Thoracic aorta (tissue), 2 donors: Measurements from ENCODE around the gene CPNE4. TPM values are rescaled to one million over a fixed set of nuclear protein-coding genes. Genes with fewer than 3 reads are reported as not detected.

Experiments
- ATAC-seq: fragments of 150-250 bp; one replicate; pipeline ENCODE4 v1.8.0; 2017; ENCODE audit warnings: low read depth; ENCODE audit not compliant: insufficient number of reproducible peaks, low FRiP score
- DNase-seq: peaks from one replicate; pipeline ENCODE4 v3.0.0-alpha.2; 2020; ENCODE audit warnings: low spot score
- H3K27ac ChIP-seq, 2 donors: fragments of 200-600 bp; sonication (generic); 1 replicate in 1 of 2; 2 replicates in 1 of 2; pipeline ENCODE4 v1.5.1; 2016; ENCODE audit warnings: mild to moderate bottlenecking in 2 of 2, moderate library complexity in 2 of 2
- H3K27me3 ChIP-seq: fragments of 200-600 bp; sonication (generic); replicated peaks from 2 replicates; pipeline ENCODE4 v1.6.0; 2016; ENCODE audit warnings: mild to moderate bottlenecking; ENCODE audit not compliant: insufficient read depth
- H3K36me3 ChIP-seq: fragments of 200-600 bp; sonication (generic); one replicate; pipeline ENCODE4 v1.5.1; 2016
- H3K4me1 ChIP-seq, 2 donors: fragments of 200-600 bp; sonication (generic); 1 replicate in 1 of 2; 2 replicates in 1 of 2; pipeline versions ENCODE4 v1.5.1 to v1.6.0; 2016; ENCODE audit warnings: low read depth in 2 of 2, mild to moderate bottlenecking in 1 of 2; ENCODE audit not compliant: control insufficient read depth in 1 of 2
- H3K4me3 ChIP-seq: fragments of 200-600 bp; sonication (generic); 2 replicates; pipeline ENCODE4 v1.5.1; 2016; ENCODE audit warnings: mild to moderate bottlenecking
- H3K9me3 ChIP-seq: fragments of 200-600 bp; sonication (generic); 2 replicates; pipeline ENCODE4 v1.5.1; 2016
- CTCF ChIP-seq: fragments of 200-600 bp; sonication (generic); IDR thresholded peaks from one replicate; pipeline ENCODE4 v1.5.1; 2019; ENCODE audit warnings: antibody characterized with exemption
- total RNA-seq, 2 donors: library from RNA; depleted of rRNA; stranded (reverse); fragments of >200 nt; gene quantifications; one replicate each; pipeline versions ENCODE4 v1.1.0 to v1.2.3, GENCODE V29; 2016

Gene CPNE4
- total RNA-seq, 2 donors from 2014 or later, result 0.54 to 4.9 TPM

GRCh38 chr3:131907796-131908195 is 127.0 kb downstream of the CPNE4 start:
- Histone ChIP-seq H3K4me1 (no peaks in the 10 kb centered on the region), H3K27ac (no peak overlapping the region), H3K36me3 (no peaks in the 10 kb centered on the region), H3K4me3 (no peak overlapping the region), H3K27me3 (no peaks in the 10 kb centered on the region), H3K9me3 (no peaks in the 10 kb centered on the region)
- DNase-seq, result no peak
- ATAC-seq, result no peak
- TF ChIP-seq CTCF, result no peak

- H3K27me3 ChIP-seq, result no peaks in the 10 kb centered on the region
- H3K9me3 ChIP-seq, result no peaks in the 10 kb centered on the region
- ATAC-seq (no peak), DNase-seq (no peak)
- no peaks in the 10 kb centered on the region for H3K4me1 ChIP-seq
- no peaks in the 10 kb centered on the region for H3K36me3 ChIP-seq
- no peak overlapping the region for H3K27ac ChIP-seq
- TF ChIP-seq CTCF, result no peak
- no peak overlapping the region for H3K4me3 ChIP-seq
Measured at GRCh38 chr3:131903988-131904415, 130.8 kb downstream of the CPNE4 start.

GRCh38 chr3:131901686-131902085 is 133.1 kb downstream of the CPNE4 start:
- DNase-seq, result no peak
- TF ChIP-seq CTCF, result no peak
- H3K4me1 ChIP-seq, result no peaks in the 10 kb centered on the region
- no peaks in the 10 kb centered on the region for H3K9me3 ChIP-seq
- no peaks in the 10 kb centered on the region for H3K36me3 ChIP-seq
- ATAC-seq, result no peak
- H3K4me3 ChIP-seq, result no peak overlapping the region
- H3K27me3 ChIP-seq, result no peaks in the 10 kb centered on the region
- no peak overlapping the region for H3K27ac ChIP-seq

GRCh38 chr3:131900891-131901290 is 133.9 kb downstream of the CPNE4 start:
- Histone ChIP-seq H3K4me3 (no peak overlapping the region), H3K27me3 (no peaks in the 10 kb centered on the region), H3K36me3 (no peaks in the 10 kb centered on the region), H3K27ac (no peak overlapping the region), H3K4me1 (no peaks in the 10 kb centered on the region), H3K9me3 (no peaks in the 10 kb centered on the region)
- DNase-seq, result no peak
- TF ChIP-seq CTCF, result no peak
- ATAC-seq, result no peak

GRCh38 chr3:131899021-131899420 is 135.8 kb downstream of the CPNE4 start:
- Histone ChIP-seq H3K27ac (no peak overlapping the region), H3K9me3 (no peaks in the 10 kb centered on the region), H3K4me1 (no peaks in the 10 kb centered on the region), H3K4me3 (no peak overlapping the region), H3K36me3 (no peaks in the 10 kb centered on the region), H3K27me3 (no peaks in the 10 kb centered on the region)
- TF ChIP-seq CTCF, result no peak
- DNase-seq (no peak), ATAC-seq (no peak)
